ENCODE measurements around the gene CDK8.

GRCh38 chr13:26340807-26341206 is 86.9 kb downstream of the CDK8 start:
- TF ChIP-seq, protein P1, sequence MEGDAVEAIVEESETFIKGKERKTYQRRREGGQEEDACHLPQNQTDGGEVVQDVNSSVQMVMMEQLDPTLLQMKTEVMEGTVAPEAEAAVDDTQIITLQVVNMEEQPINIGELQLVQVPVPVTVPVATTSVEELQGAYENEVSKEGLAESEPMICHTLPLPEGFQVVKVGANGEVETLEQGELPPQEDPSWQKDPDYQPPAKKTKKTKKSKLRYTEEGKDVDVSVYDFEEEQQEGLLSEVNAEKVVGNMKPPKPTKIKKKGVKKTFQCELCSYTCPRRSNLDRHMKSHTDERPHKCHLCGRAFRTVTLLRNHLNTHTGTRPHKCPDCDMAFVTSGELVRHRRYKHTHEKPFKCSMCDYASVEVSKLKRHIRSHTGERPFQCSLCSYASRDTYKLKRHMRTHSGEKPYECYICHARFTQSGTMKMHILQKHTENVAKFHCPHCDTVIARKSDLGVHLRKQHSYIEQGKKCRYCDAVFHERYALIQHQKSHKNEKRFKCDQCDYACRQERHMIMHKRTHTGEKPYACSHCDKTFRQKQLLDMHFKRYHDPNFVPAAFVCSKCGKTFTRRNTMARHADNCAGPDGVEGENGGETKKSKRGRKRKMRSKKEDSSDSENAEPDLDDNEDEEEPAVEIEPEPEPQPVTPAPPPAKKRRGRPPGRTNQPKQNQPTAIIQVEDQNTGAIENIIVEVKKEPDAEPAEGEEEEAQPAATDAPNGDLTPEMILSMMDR (conservative IDR thresholded peaks at IDR 0.05; ENCODE audit: low read depth in 2 of 2) = no peak
- TF ChIP-seq EZH2 (IDR thresholded peaks at IDR 0.05; ENCODE audit: low read depth, unreplicated experiment) = no peak
- TF ChIP-seq CREB1 (CRISPR knock-in tag; IDR thresholded peaks at IDR 0.05; ENCODE audit: low read depth) = no peak
- TF ChIP-seq, protein P2, sequence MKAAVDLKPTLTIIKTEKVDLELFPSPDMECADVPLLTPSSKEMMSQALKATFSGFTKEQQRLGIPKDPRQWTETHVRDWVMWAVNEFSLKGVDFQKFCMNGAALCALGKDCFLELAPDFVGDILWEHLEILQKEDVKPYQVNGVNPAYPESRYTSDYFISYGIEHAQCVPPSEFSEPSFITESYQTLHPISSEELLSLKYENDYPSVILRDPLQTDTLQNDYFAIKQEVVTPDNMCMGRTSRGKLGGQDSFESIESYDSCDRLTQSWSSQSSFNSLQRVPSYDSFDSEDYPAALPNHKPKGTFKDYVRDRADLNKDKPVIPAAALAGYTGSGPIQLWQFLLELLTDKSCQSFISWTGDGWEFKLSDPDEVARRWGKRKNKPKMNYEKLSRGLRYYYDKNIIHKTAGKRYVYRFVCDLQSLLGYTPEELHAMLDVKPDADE (IDR thresholded peaks at IDR 0.05) = no peak
- TF ChIP-seq JUNB (IDR thresholded peaks at IDR 0.05; ENCODE audit: unreplicated experiment) = no peak
- TF ChIP-seq ZNF331 (CRISPR knock-in tag; IDR thresholded peaks at IDR 0.05; ENCODE audit: low read depth) = no peak
- TF ChIP-seq POLR2AphosphoS5 (IDR thresholded peaks at IDR 0.05; ENCODE audit: low read depth) = no peak

Data from GM23338 (cell line).